Cortex of kidney (tissue), 1 donor: ENCODE results near the gene CAPN10.

Experiments
- DNase-seq: peaks from one replicate; lab custom pipeline; 2025; lab: John Stamatoyannopoulos, UW

Gene CAPN10

DNA sequence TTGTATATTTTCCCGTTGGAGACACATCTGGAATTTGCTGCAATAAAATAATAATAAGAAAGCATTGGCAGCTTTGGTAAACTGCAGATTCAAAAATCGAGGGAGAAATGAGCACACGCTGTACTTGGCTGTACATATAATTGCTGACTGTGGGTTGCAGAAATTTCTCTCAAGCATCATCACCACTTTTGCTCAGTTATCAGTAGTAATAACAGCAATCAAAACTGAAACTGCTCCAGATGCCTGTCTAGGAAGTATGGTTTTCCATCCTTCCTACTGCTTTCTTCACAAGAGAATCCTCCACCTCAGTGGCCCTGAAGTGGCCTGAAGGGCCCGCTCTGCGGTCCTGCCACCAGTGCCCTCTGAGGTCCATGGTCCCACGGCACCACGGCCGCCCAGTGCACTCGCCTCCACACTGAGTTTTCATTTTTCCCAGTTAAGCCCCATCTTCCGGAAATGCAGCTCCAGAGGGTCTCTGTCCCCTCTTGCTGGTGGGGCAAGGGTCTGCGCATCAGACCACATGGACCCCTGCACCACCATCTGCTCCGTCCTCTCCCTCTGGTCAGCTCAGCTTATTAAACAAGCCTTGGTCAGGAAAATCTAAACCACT, 22.5 kb upstream of the CAPN10 start:
- DNase-seq = no peak

DNA sequence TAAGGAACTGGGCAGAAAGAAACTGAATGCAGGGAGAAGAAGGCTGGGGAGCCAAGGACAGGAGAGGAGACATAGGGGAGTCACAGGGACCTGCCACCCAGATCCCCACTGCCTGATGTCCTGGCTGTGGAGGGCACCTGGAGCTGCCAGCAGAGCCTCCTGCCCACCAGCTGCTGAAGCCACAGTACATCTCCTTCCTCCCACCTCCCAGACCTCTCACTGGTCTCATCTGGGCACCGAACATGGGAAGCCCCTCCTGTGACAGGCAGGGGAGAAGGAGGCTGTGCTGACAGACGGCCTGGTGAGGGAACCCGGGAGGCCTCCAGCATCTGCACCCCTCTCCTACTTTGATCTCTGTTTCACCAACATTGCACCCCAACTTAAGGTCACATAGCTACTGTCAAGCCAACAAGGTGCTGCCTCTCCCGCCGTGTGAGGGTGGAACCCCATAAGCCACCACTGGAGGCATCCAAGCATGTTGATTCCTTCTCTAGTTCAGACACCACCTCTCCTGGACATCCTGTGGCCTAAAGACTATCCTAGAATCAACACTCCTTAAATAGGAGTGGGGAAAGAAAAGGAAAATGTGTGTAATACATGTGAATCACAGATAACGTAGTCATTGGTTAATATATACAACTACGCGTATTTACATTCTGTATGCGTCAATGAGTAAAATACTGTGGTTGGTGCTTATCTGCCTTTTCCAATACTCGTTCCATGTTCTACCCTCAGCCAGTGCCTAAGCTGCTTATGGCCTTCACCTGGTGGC, 21.8 kb upstream of the CAPN10 start:
- DNase-seq = no peak

DNA sequence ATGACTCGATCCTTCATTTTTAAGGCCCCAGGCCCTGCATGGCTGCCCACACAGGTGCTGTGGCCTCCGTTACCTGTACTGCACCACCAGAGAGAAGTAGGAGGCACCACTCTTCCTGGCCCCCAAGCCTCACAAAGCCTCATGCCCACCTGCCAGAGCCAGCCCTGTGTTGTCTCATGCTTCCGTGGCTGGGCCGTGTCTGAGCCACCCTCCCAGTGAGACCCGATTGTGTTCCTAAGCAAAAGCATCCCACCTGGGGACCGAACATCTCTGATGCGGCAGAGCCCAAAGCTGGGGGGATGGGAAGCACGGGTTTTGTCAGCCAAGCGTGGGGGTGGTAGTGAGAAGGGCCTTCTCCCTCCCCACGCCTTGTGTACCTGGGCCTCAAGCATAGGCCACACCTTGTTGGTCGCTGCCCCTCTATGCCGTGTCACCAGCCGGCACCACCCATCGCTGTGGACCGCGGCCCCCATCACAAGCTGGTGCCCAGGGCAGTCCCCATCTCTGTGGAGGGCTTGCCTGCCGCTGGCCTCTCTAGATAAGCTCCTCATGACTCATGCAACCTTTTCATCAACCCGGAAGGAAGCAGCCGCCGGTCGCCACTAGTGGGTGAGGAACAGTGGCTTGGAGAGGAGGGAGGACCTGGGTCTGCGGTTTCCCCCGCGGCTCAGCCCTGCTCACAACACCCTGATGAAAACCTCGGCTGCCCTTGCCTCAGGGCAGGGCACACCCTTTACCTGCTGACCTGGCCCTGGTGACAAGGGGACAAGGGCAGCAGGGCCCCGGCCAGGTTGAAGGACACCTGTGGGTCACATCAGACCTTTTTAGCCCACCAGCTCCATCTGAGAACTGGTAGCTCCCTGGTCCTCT, 21.0 kb upstream of the CAPN10 start:
- DNase-seq = no peak

DNA sequence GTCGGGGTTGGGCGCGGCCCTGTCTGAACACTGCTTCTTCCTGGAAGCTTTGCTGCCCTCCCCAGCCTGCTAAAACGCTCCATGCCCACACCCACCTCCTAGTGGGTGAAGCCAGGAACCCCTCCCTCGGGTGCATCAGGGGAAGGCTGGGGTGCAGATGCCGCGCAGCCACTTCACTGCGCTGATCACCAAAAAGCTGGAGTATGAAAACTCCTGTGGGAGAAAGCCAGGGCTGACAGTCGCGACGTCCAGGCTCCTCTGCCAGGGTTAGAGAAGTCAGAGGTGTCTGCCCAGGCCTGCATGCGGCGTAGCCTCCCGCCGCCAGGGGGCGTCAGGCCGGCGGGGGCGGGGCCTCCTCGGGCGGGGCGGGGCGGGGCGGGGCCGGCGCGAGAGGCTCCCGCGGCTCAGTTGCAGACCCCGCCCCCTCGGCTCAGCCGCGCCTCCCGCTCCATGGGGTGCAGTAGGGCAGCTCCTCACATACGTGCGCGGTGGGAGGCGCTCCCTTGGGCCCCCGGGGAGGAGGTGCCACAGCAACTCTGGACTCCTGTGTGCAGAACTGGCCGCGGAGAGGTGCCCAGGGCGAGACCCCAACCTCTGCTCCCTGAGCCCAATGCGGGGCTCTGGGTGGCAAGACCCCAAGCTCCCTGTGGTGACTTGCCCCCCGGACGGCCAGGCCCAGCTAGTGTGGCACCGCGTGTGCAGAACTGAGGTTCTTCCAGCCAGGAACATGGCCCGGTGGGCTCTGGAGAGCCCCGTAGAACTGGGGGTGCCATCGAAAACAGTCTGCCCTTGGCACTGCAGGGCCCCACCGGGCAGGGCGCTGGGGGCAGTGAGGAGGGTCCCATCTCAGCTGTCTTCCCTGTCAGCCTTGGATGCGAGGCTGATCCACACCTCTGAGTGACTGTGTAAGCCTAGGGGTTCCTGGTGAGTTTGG, 20.1 kb upstream of the CAPN10 start:
- no peak for DNase-seq

DNA sequence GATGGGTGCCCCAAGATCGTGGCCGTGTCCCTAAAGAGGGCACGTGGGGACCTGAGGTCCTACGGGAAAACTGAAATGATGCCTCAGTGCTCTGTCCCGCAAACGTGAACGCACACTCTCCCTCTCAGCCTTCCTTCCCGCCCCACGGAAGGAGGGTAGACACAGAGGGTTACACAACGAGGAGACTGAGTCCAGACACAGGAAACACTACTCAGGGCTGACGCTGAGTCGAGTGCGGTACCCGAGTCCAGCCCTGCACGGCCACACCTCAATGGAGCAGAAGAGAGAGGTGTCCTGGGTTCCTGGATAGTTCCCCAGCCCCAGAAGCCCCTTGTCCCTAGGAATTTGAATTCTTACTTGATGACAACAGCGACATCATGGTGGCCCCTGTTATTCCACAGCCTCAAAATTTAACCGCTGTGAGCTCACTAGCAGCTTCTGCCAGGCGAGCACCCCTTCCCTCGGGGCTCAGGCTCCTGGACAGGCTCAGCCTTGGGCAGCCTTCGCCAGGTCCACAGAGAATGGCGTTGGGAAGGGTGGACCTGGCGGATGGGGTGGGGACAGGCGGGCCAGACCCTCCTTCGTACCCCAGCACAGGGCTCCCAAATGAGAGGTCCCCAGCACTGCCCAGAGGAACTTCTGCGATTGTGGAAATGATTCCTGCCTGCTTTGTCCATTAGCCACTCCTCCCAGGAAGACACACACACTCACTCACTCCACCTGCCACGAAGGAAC, 19.2 kb upstream of the CAPN10 start:
- no peak for DNase-seq

DNA sequence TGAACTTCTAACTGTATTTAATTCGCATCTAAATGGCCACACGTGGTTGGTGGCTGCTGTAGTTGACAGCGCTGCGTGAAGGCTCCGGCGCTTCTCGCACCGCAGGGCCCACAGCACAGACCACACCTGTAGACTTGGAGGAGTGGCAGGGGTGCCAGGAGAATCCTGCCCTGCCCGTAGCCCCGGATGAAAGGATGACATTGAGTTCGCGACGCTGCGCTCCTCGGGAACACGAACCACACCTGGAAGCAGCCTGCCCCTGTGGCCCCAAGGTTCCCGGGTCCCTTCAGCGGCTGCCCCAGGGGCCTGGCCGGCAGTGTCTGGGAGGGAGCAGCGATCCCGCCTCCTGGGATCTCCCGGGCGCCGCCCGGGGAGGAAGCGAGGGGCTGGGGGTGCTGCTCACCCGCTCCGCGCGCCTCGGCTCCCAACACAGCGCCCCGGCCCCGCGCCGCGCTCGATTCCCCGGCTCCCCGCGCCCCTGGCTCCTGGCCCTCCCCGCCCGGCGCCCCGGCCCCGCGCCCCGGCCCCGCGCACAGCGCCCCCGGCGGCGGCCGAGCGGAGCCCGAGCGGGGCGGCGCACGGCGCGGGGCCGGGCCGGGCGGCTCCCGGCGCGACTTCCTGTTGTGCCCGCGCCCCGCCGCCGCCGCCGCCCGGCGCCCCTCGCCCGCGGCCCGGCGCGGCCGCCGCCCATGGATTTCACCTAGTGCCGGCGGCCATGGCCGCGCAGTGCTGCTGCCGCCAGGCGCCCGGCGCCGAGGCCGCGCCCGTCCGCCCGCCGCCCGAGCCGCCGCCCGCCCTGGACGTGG, 18.5 kb upstream of the CAPN10 start, which contains the start of gene RNPEPL1:
RNPEPL1 (plus strand) TSS at position 613 of the 806 bp plus-strand sequence; CDS start at position 716, 103 bp downstream.
- DNase-seq = no peak

DNA sequence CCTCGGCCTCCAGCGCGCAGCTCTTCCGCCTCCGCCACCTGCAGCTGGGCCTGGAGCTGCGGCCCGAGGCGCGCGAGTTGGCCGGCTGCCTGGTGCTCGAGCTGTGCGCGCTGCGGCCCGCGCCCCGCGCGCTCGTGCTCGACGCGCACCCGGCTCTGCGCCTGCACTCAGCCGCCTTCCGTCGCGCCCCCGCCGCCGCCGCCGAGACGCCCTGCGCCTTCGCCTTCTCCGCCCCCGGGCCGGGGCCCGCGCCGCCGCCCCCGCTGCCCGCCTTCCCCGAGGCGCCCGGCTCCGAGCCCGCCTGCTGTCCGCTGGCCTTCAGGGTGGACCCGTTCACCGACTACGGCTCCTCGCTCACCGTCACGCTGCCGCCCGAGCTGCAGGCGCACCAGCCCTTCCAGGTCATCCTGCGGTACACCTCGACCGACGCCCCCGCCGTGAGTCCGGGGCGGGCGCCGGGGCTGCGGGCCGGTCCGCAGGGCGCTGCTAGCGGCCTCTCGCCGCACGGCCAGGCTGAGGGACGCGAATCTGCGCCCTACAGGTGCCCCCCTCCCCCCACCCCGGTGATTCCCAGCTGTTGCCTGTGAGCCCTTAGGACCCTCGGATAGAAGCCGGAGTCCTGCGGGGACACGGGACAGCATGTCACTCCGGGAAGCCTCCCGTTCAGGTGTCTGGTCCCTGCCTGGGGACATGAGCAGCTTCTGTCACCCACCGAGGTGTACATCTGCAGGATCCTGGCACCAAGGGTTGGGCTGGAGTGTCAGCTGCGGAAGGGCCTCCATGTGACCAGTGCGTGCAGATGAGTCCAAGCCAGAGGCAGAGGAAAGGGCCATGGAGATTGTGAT, 17.6 kb upstream of the CAPN10 start:
- DNase-seq = no peak

DNA sequence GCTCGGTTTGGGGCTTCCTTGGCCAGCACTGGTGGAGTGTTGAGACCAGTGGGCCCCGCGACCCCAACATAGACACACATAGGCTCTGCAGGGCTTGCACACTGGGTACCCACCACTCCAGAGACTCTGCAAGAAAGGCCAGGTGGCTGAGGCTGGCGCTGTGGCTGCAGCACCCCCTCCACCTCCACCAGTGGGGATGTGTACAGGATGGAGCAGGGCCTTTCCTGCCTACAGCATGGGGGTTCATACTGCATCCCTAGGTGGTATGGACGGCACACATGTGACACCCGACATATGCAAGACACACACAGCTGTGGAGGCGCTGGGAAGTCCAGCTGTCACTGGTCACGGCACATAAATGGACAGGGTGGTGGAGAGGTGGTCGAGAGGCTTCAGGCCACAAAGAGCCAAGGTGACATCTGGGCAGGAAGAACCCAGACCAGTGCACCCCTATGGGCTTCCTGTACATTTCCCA, 17.0 kb upstream of the CAPN10 start:
- no peak for DNase-seq

DNA sequence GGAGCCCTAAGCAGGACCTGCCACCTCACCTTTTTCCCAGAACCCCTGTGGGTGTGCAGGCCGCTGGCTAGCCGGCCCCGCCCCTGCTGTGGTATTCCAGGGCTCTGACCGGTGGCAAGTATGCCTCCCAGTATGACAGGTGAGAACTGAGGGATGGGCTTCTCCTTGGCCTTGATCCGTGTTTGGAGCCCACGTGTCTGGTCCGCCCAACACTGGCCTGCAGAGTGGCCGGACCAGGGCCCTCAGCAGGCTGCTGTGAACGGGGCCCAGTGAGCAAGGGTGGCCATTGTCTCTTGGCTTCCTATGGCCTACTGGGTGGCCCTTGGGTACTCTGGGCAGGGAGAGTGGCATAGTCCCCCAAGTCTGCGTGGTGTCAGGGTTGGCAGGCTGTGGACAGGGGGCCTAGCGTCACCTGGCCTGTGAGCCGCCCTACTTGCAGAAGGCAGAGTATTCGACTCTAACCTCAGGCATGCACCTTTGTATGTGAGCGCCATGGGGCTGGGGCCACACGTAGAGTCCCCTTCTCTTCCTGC, 16.5 kb upstream of the CAPN10 start:
- no peak for DNase-seq

DNA sequence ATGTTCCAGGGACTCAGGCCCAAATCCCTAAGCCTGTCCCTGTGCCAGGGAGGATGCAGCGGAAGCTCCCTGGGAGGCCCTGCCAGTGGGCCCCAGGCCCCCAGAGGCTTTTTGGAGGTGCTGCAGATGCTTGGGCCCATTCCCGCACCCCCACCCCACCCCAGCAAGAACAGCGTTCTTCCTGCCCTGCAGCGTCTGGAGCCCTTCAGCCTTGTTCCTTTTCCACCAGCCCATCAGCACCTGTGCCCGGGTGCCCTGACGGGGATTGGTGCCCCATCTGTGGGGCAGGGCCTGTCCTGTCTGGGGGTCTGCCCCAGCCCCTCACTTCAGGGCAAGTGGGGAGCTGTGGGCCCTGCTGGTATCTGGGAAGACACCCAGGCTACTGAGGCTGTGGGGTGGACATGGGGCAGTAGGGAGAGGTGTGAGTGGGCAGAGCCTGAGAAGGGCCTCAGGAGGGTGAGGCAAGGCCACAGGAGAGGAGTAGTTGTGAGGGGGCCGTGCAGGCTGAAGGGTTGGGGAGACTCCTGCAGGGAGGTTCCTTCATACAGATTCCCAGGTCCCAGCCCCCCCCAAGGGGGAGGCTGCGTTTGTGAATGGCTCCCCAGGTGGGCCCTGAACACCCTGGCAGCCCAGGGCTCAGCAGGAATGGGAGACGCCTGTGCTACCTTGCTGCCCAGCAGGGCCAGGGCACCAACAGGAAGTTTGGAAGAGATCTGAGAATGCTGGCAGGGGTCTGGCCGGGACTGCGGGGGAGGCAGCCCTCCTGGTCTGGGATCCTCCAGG, 15.8 kb upstream of the CAPN10 start:
- DNase-seq = no peak

DNA sequence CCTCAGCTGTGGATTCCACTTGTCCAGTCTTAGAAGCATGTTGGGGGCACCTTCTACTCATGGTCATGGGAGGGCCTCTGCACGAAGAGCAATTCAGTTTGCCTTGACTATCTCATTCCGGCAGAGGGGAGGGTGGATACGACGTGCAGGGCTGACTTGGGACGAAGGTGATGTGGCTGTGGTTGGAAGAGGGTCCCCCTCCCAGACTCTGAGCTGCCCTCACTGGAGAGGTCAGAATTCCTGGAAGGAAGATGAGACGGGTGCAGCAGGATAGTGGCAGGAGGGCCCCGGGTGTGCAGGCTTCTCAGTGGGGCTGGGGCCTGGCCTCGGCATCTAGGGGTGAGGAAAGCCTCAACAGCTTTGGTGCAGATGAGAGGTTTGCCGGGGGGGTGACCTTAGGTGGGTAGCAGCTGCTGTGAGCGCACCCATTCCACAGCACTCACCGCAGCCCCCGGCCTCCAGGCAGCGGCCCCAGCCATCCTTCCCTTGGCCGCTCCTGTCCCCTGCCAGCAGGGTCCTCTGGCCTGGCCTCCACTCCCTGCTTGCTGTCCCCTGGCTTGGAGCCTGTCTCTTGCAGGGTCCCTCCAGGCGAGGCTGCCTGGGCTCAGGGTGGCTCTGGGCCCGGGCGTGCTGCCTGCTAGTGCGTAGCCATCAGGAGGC, 15.1 kb upstream of the CAPN10 start:
- DNase-seq = no peak

DNA sequence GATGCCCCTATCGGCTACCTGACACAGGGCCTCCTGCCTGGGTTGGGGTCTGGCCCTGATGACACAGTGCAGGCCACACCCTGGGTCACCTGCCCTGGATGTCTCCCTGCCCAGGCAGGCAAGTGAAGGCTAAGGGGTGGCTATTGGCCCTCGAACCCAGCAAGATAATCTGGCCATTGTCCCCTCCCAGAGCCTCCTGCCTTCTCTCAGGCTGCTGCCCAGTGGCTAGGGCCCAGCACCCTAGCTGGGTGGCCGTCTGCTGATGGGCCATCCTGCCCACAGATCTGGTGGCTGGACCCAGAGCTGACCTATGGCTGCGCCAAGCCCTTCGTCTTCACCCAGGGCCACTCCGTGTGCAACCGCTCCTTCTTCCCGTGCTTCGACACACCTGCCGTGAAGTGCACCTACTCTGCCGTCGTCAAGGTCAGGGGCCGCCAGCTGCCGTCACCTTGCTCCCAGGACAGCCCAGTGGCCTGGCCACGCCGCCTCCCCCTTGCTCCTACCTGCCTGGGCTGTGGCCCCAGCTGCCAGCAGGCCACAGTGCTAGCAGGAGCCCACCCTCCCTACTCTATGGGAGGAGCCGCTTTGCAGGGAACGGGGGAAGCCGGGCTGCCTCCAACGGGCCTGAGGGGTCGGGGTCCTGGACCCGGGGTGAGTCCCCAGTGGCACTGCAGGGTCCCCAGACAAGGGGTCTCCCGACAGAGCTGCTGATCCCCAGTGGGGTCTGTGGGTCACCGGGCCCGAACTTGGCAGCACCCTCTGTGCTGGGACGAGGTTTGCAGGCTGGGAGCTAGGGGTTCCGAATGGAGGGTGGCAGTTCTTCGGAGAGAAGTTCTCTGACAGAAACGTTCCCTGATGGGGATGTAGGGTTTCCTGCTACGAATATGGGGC, 14.1 kb upstream of the CAPN10 start:
- no peak for DNase-seq

DNA sequence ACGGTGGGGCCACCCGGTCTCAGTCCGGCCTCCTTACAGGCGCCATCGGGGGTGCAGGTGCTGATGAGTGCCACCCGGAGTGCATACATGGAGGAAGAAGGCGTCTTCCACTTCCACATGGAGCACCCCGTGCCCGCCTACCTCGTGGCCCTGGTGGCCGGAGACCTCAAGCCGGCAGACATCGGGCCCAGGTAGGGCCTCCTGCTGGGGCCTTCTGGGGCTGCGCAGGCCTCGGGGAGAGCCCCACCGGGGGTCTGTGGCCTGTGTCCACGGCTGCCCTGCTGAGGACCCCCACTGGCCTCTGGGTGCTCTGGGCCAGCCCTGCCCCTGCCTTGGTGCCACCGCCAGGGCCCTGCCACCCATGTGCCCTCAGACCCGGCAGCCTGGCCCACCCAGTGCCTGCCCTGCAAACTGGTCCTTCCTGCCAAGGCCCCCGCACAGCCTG, 13.4 kb upstream of the CAPN10 start:
- no peak for DNase-seq

DNA sequence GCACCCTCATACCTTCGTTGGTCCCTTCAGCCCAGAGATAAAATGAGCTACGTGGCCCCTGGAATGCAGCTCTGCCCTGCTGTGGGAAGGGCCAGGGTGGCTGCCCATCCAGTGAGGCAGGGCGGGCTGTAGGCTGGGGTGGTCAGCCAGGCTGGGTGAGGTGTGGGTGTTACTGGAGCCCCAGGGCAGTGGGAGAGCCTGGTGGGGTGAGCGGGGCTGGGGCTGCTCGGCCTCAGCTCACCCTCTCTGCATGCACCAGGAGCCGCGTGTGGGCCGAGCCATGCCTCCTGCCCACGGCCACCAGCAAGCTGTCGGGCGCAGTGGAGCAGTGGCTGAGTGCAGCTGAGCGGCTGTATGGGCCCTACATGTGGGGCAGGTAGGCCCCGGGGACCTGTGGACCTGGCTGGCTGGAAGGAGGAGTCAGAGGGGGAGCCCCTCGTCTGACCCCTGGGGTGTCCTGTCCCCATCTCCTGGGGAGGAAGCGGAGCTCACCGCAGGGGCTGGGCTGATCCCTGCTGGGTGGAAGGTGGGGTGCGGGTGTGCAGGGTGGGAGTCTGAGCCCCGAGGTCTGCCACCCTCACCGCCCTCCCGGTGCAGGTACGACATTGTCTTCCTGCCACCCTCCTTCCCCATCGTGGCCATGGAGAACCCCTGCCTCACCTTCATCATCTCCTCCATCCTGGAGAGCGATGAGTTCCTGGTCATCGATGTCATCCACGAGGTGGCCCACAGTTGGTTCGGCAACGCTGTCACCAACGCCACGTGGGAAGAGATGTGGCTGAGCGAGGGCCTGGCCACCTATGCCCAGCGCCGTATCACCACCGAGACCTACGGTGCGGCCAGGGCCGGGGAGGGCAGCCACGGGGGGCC, 12.8 kb upstream of the CAPN10 start:
- DNase-seq = no peak

DNA sequence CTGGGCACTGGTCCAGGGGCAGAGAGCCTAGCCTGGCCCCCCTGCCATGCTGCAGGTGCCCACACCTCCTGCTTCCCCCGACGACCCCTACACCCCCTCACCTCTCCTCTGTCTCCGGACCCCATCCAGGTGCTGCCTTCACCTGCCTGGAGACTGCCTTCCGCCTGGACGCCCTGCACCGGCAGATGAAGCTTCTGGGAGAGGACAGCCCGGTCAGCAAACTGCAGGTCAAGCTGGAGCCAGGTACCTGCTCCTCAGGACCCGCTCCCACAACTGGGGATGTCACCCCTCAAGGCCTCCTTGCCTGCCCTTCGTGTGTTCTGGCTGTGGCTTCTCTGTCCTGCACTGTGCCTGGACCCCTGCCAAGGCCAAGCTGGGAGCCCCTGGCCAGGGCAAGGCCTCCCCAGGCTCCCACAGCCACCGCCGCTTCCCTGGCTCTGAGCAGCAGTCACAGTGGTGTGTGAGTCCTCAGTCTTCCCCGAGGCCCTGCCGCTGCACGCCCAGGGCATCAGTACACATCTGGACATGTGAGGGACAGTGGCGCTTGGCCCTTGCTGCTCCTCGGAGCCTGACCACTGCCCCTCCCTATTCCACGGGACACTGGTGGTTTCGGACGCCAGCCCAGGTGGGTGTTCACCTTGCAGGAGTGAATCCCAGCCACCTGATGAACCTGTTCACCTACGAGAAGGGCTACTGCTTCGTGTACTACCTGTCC, 12.0 kb upstream of the CAPN10 start:
- DNase-seq = no peak
